Testis (tissue), 3 donors: ENCODE results near the gene FBN1. TPM values are rescaled to one million over a fixed set of nuclear protein-coding genes. Genes with fewer than 3 reads are reported as not detected.
A peak's percentile ranks its signal among the peaks of the same experiment; 100 is the strongest.

Experiments
- DNase-seq: peaks from one replicate; pipeline ENCODE4 v3.0.0-alpha.2; 2019
- H3K27ac ChIP-seq, 2 donors: fragments of 200-600 bp; sonication (generic); one replicate each; pipeline ENCODE4 v1.5.1; 2019
- H3K27me3 ChIP-seq: fragments of 200-600 bp; sonication (generic); one replicate; pipeline ENCODE4 v1.5.1; 2019
- H3K36me3 ChIP-seq: fragments of 200-600 bp; sonication (generic); one replicate; pipeline ENCODE4 v1.5.1; 2017; ENCODE audit warnings: low read depth; ENCODE audit errors: missing control alignments
- H3K4me1 ChIP-seq: fragments of 200-600 bp; sonication (generic); one replicate; pipeline ENCODE4 v1.5.1; 2019
- H3K4me3 ChIP-seq, 2 donors: fragments of 200-600 bp; sonication (generic); one replicate each; pipeline ENCODE4 v1.5.1; 2017 to 2019
- H3K9me3 ChIP-seq: fragments of 200-600 bp; sonication (generic); one replicate; pipeline ENCODE4 v1.5.1; 2017
- CTCF ChIP-seq, 3 experiments: fragments of 450-650 bp in 2 of 3; fragments of 200-600 bp in 1 of 3; sonication (generic) in 1 of 3; IDR thresholded peaks; one replicate each; pipeline ENCODE4 v1.5.1; 2016 to 2019; ENCODE audit warnings: antibody characterized with exemption in 3 of 3, mild to moderate bottlenecking in 2 of 3, moderate library complexity in 1 of 3
- POLR2A ChIP-seq: fragments of 450-650 bp; IDR thresholded peaks from one replicate; pipeline ENCODE4 v1.6.1; 2017; ENCODE audit warnings: antibody characterized with exemption, mild to moderate bottlenecking, moderate library complexity
- WGBS, 2 donors: methylation state at CpG; one replicate each; pipeline ENCODE4 v1.1.5; 2018; 5-methylcytosine and 5-hydroxymethylcytosine counted together
- intact Hi-C: fragments of 100-400 bp; cut with DNase I; formaldehyde crosslinking; loops from one replicate; pipeline ENCODE4 v1.15.1; 2023; ENCODE audit warnings: low total_unique reads
- polyA plus RNA-seq: library from polyadenylated mRNA; stranded (reverse); fragments of 350-450 nt; fragmentation: Illumina TruSeq; extraction: RNeasy Lipid Tissue Mini Kit (QIAGEN cat#74804); gene quantifications from one replicate; pipeline ENCODE4 v1.2.3, GENCODE V29; 2014; ENCODE audit warnings: low read depth, low replicate concordance; ENCODE audit not compliant: insufficient read depth
- total RNA-seq, 2 donors: library from RNA; depleted of rRNA; stranded (reverse); fragments of >200 nt; gene quantifications; one replicate each; pipeline ENCODE4 v1.2.3, GENCODE V29; 2016

The FBN1 gene
- total and polyA plus RNA-seq, 3 donors from 2014 or later: 48.5 to 77.1 (median 68.7) TPM

DNA sequence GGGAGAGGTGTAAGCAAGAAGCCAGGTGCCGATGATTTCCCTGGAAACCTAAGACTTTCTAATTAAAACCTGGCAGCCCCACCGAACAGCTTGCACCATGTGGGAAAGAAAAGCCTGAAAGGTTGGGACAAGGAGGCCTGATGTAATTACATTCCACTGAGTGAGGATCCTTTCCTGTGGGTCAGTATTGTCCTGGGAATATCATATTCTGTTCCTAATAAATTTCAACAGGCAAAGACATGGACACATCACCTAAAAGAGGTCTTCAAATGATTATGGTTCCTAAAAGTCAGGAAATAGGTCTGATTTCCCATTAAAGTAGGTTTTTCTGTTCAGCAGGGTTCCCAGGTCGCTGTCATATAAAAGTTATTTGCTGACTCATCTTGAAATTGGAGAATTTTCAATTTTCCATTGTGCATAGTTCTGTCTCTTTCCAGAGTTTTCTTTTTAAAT is 255.8 kb downstream of the FBN1 start:
- Histone ChIP-seq H3K27me3 (no peaks in the 10 kb centered on the region), H3K4me3 (no peak overlapping the region), H3K27ac (peak overlapping the region in 1 of 2 donors; percentile 46), H3K9me3 (no peaks in the 10 kb centered on the region), H3K36me3 (no peaks in the 10 kb centered on the region), H3K4me1 (peaks cover 16% of the 10 kb centered on the region)
- no peak for TF ChIP-seq POLR2A
- TF ChIP-seq CTCF (IDR thresholded peaks at IDR 0.05): no peak
- WGBS, 2 donors: 51 to 57% methylated on average over 3 of the region's 3 CpGs
- DNase-seq: no peak
- intact Hi-C loops: no loop called here

- no peak overlapping the region for H3K4me3 ChIP-seq
- peak overlapping the region in 1 of 2 donors; percentile 46 for H3K27ac ChIP-seq
- TF ChIP-seq CTCF (IDR thresholded peaks at IDR 0.05) (no peak), POLR2A (no peak)
- H3K27me3 ChIP-seq: no peaks in the 10 kb centered on the region
- WGBS, 2 donors: 62 to 69% methylated on average over 1 of the region's 1 CpG
- H3K36me3 ChIP-seq: no peaks in the 10 kb centered on the region
- no peak for DNase-seq
- H3K4me1 ChIP-seq: peaks cover 15% of the 10 kb centered on the region
- intact Hi-C loops: no loop called here
- no peaks in the 10 kb centered on the region for H3K9me3 ChIP-seq
Measured at GRCh38 chr15:48388910-48389309, 256.6 kb downstream of the FBN1 start.

- Histone ChIP-seq H3K27ac (no peak overlapping the region), H3K36me3 (no peaks in the 10 kb centered on the region), H3K4me3 (no peak overlapping the region), H3K4me1 (peaks cover 10% of the 10 kb centered on the region), H3K27me3 (no peaks in the 10 kb centered on the region), H3K9me3 (no peaks in the 10 kb centered on the region)
- TF ChIP-seq CTCF (IDR thresholded peaks at IDR 0.05): no peak
- no peak for TF ChIP-seq POLR2A
- intact Hi-C loops: no loop called here
- DNase-seq: no peak
- 63 to 68% methylated on average over 4 of the region's 4 CpGs for WGBS, 2 donors
Measured at GRCh38 chr15:48388016-48388851, 257.3 kb downstream of the FBN1 start.

DNA sequence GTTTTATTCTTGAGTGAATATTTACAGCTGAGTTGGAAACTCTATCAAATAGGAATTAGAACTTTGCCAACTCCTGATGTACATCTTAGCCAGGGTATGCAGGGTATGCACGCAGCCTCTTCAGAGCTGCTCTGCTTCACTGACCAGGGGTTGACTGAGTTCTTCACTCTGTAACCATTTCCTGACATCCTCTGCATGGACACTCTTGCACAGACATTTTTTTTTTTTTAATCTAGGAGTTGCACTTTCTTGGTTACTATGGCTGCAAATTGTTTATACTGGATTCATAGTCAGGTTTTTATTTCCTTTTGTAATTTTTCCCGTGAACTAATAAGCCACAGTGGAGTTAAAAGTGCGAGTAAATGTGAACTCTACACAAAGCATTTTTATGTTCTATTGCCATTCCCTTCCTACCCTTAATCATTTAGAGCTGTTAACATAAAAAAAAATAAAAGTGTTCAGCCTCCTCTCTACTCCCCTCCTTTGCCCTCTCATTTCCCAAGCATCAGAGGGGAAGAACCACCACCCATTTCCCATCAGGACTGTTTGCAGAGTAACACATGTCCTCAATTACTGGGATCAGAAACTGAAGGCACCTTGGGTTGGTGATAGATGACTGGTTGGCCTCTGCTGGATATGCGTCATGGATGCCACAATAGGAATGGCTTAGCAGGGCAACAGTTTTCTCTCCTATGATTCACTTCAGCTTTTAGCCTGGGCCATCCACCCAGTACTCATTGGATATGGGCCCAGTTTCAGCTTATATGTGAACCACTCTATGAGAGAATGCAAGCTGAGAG is 260.3 kb downstream of the FBN1 start:
- peaks cover 5% of the 10 kb centered on the region for H3K4me1 ChIP-seq
- no peak overlapping the region for H3K4me3 ChIP-seq
- TF ChIP-seq CTCF (IDR thresholded peaks at IDR 0.05) (no peak), POLR2A (no peak)
- WGBS, 2 donors: 74 to 85% methylated on average over 4 of the region's 4 CpGs
- H3K27ac ChIP-seq: no peak overlapping the region
- intact Hi-C loops: no loop called here
- DNase-seq: no peak
- no peaks in the 10 kb centered on the region for H3K27me3 ChIP-seq
- H3K36me3 ChIP-seq: no peaks in the 10 kb centered on the region
- H3K9me3 ChIP-seq: no peaks in the 10 kb centered on the region
